DND-41 (cell line): ENCODE measurements around the gene FSTL1.

Source experiments
- ATAC-seq: fragments of 200-7000 bp; cut with Tn5 transposase; 3 replicates; pipeline ENCODE4 v1.9.1; 2021; ENCODE audit warnings: low read depth; ENCODE audit not compliant: insufficient read depth
- DNase-seq: peaks from one replicate; pipeline ENCODE4 v3.0.0-alpha.2; 2020
- H2AFZ ChIP-seq: 2 replicates; pipeline ENCODE4 v1.6.0; 2012; ENCODE audit warnings: low read depth, low read length
- H3K27ac ChIP-seq: 2 replicates; pipeline ENCODE4 v1.5.1; 2012; ENCODE audit warnings: low read length, inconsistent platforms
- H3K27me3 ChIP-seq: fragments of 200-600 bp; sonication (generic); 2 replicates; pipeline ENCODE4 v1.6.0; 2012; ENCODE audit warnings: low read length, mild to moderate bottlenecking, inconsistent platforms; ENCODE audit not compliant: insufficient read depth, poor library complexity
- H3K36me3 ChIP-seq: 2 replicates; pipeline ENCODE4 v1.5.1; 2012; ENCODE audit warnings: low read length, inconsistent platforms; ENCODE audit not compliant: insufficient read depth
- H3K4me1 ChIP-seq: 2 replicates; pipeline ENCODE4 v1.5.1; 2012; ENCODE audit warnings: mild to moderate bottlenecking, low read length; ENCODE audit not compliant: insufficient read depth
- H3K4me2 ChIP-seq: 2 replicates; pipeline ENCODE4 v1.6.0; 2012; ENCODE audit warnings: mild to moderate bottlenecking, moderate library complexity, low read length, inconsistent platforms; ENCODE audit not compliant: insufficient read depth
- H3K4me3 ChIP-seq, 2 experiments: fragments of 200-600 bp in 1 of 2; shearing (Covaris generic) in 1 of 2; 2 replicates each; pipeline ENCODE4 v1.5.1; 2012 to 2016; ENCODE audit warnings: inconsistent platforms in 2 of 2, low read length in 2 of 2, mild to moderate bottlenecking in 2 of 2, low read depth in 1 of 2, moderate library complexity in 1 of 2
- H3K79me2 ChIP-seq: 2 replicates; pipeline ENCODE4 v1.6.0; 2012; ENCODE audit warnings: low read length, inconsistent platforms; ENCODE audit not compliant: insufficient read depth
- H3K9ac ChIP-seq: 2 replicates; pipeline ENCODE4 v1.6.0; 2012; ENCODE audit warnings: low read depth, mild to moderate bottlenecking, inconsistent platforms, low read length, moderate library complexity
- H3K9me3 ChIP-seq: 2 replicates; pipeline ENCODE4 v1.5.1; 2012; ENCODE audit warnings: low read length, moderate library complexity, mild to moderate bottlenecking, inconsistent platforms; ENCODE audit not compliant: insufficient read depth, severe bottlenecking
- H4K20me1 ChIP-seq: 2 replicates; pipeline ENCODE4 v1.6.0; 2012; ENCODE audit warnings: low read length; ENCODE audit not compliant: insufficient read depth
- EZH2 ChIP-seq: IDR thresholded peaks from 3 replicates; pipeline ENCODE4 v1.6.1; 2012; ENCODE audit warnings: borderline replicate concordance, low read depth, mild to moderate bottlenecking, moderate library complexity, low read length, inconsistent platforms; ENCODE audit not compliant: severe bottlenecking
- TF ChIP-seq, protein P1 (sequence below): IDR thresholded peaks from 2 replicates; pipeline ENCODE4 v1.5.1; 2012; ENCODE audit warnings: borderline replicate concordance, low read length, moderate library complexity, mild to moderate bottlenecking; ENCODE audit not compliant: poor library complexity, severe bottlenecking; ENCODE audit errors: extremely low read depth

Gene FSTL1

DNA sequence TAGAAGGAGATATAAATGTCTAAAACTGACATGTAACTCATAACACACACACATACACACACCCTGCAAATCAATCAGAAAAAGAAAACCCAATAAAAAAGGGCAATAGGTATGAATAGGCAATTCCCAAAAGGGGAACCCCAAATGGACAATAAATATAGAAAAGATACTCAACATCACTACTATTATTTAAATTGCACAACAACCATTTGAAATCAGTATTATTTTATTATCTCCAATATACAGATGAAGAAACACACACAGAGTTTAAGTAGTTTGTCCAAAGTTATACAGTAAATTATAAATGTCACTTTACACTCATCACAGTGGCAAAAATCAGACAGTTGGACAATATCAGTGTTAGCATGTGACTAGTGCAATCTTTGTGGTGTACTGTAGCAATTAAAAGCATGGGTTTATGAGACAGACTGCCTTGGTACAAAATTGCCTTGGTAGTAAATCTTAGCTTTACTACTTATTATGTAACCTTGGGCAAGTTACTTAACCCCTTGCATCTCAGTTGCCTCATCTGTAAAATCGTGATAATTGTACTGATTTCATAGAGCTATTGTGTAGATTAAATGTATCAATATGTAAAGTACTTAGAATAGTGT lies 3.4 kb upstream of the FSTL1 start:
- no peaks in the 10 kb centered on the region for H4K20me1 ChIP-seq
- H2AFZ ChIP-seq, result no peak overlapping the region
- H3K4me2 ChIP-seq, result no peak overlapping the region
- TF ChIP-seq EZH2, result no peak
- H3K27ac ChIP-seq, result no peak overlapping the region
- DNase-seq (no peak), ATAC-seq (no peak)
- peaks cover 8% of the 10 kb centered on the region; the same call in 1 of the 2 replicates for H3K4me1 ChIP-seq
- H3K79me2 ChIP-seq, result no peaks in the 10 kb centered on the region
- H3K27me3 ChIP-seq, result peaks cover 28% of the 10 kb centered on the region
- H3K9ac ChIP-seq, result no peak overlapping the region
- H3K4me3 ChIP-seq, result no peak overlapping the region
- no peaks in the 10 kb centered on the region for H3K36me3 ChIP-seq
- H3K9me3 ChIP-seq, result no peaks in the 10 kb centered on the region

DNA sequence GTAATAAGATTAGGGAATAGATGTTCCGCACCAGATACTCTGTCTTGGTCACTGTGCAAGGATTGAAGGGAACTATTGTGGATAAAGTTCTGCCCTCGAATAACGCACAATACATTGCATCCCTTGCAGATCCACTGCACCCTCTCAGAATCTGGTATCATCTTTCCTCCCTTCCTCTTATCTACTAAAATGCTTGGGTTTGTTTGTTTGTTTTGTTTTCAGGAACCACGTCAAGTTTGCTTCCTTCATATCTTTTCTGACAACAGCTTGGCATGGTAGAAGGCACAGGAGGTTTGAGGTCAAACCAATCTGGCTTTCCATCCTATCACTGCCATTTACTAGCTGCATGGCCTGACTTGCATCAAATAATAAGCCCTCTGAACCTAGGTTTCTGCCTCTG lies 2.0 kb upstream of the FSTL1 start:
- no peak for ATAC-seq
- no peak for DNase-seq
- no peak overlapping the region for H3K4me3 ChIP-seq
- no peaks in the 10 kb centered on the region for H3K79me2 ChIP-seq
- no peaks in the 10 kb centered on the region for H3K9me3 ChIP-seq
- TF ChIP-seq EZH2, result no peak
- TF ChIP-seq, protein P1, sequence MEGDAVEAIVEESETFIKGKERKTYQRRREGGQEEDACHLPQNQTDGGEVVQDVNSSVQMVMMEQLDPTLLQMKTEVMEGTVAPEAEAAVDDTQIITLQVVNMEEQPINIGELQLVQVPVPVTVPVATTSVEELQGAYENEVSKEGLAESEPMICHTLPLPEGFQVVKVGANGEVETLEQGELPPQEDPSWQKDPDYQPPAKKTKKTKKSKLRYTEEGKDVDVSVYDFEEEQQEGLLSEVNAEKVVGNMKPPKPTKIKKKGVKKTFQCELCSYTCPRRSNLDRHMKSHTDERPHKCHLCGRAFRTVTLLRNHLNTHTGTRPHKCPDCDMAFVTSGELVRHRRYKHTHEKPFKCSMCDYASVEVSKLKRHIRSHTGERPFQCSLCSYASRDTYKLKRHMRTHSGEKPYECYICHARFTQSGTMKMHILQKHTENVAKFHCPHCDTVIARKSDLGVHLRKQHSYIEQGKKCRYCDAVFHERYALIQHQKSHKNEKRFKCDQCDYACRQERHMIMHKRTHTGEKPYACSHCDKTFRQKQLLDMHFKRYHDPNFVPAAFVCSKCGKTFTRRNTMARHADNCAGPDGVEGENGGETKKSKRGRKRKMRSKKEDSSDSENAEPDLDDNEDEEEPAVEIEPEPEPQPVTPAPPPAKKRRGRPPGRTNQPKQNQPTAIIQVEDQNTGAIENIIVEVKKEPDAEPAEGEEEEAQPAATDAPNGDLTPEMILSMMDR, result no peak
- H3K27me3 ChIP-seq, result peaks cover 33% of the 10 kb centered on the region
- H3K4me1 ChIP-seq, result peaks cover 8% of the 10 kb centered on the region; the same call in 1 of the 2 replicates
- no peaks in the 10 kb centered on the region for H3K36me3 ChIP-seq
- H3K27ac ChIP-seq, result no peak overlapping the region
- no peaks in the 10 kb centered on the region for H4K20me1 ChIP-seq
- H3K4me2 ChIP-seq, result no peak overlapping the region
- H2AFZ ChIP-seq, result no peak overlapping the region
- H3K9ac ChIP-seq, result no peak overlapping the region

GRCh38 chr3:120451806-120452205 lies 1.0 kb upstream of the FSTL1 start:
- Histone ChIP-seq H3K4me2 (no peak overlapping the region), H3K9ac (no peak overlapping the region)

GRCh38 chr3:120451272-120451761 lies 525 bp upstream of the FSTL1 start:
- H2AFZ ChIP-seq, result no peak overlapping the region
- peak overlapping the region; percentile 61 for H3K4me2 ChIP-seq
- H3K27me3 ChIP-seq, result peaks cover 33% of the 10 kb centered on the region
- H3K27ac ChIP-seq, result no peak overlapping the region
- H3K9me3 ChIP-seq, result no peaks in the 10 kb centered on the region
- no peaks in the 10 kb centered on the region for H3K36me3 ChIP-seq
- peaks cover 8% of the 10 kb centered on the region; the same call in 1 of the 2 replicates for H3K4me1 ChIP-seq
- no peaks in the 10 kb centered on the region for H3K79me2 ChIP-seq
- ATAC-seq (no peak), DNase-seq (no peak)
- TF ChIP-seq, protein P1, result no peak
- TF ChIP-seq EZH2, result no peak
- no peaks in the 10 kb centered on the region for H4K20me1 ChIP-seq
- H3K9ac ChIP-seq, result no peak overlapping the region
- H3K4me3 ChIP-seq, result 0 out of 4 replicates have a peak overlapping the region, but pooled peaks of 1 of the 2 experiments have one; percentile 49

More at GRCh38 chr3:120451806-120452205, 1.0 kb upstream of the FSTL1 start:
- no peaks in the 10 kb centered on the region for H3K9me3 ChIP-seq
- no peaks in the 10 kb centered on the region for H4K20me1 ChIP-seq
- no peak overlapping the region for H3K4me3 ChIP-seq
- peaks cover 8% of the 10 kb centered on the region; the same call in 1 of the 2 replicates for H3K4me1 ChIP-seq
- DNase-seq (no peak), ATAC-seq (no peak)
- H3K27me3 ChIP-seq, result peaks cover 33% of the 10 kb centered on the region
- no peak overlapping the region for H3K27ac ChIP-seq
- H2AFZ ChIP-seq, result no peak overlapping the region
- no peaks in the 10 kb centered on the region for H3K79me2 ChIP-seq
- TF ChIP-seq, protein P1, result no peak
- TF ChIP-seq EZH2, result no peak
- no peaks in the 10 kb centered on the region for H3K36me3 ChIP-seq
